Colonic mucosa (tissue), 4 donors: ENCODE measurements around the gene TRABD2A. TPM values are rescaled to one million over a fixed set of nuclear protein-coding genes. Genes with fewer than 3 reads are reported as not detected.

Experiments
- DNase-seq: peaks from one replicate; pipeline ENCODE4 v3.0.0-alpha.2; 2020
- H3K27ac ChIP-seq: fragments of 200-600 bp; one replicate; pipeline ENCODE4 v1.8.0; 2021
- H3K27me3 ChIP-seq: fragments of 200-600 bp; one replicate; pipeline ENCODE4 v1.8.0; 2021
- H3K36me3 ChIP-seq: fragments of 200-600 bp; one replicate; pipeline ENCODE4 v1.8.0; 2021
- H3K4me1 ChIP-seq: fragments of 200-600 bp; one replicate; pipeline ENCODE4 v1.8.0; 2021; ENCODE audit warnings: mild to moderate bottlenecking
- H3K4me3 ChIP-seq: fragments of 200-600 bp; one replicate; pipeline ENCODE4 v1.8.0; 2021
- H3K9ac ChIP-seq, 2 donors: one replicate each; pipeline ENCODE4 v1.7.0; 2013; ENCODE audit warnings: control low read depth in 2 of 2, low read depth in 2 of 2, low read length in 2 of 2
- H3K9me3 ChIP-seq: fragments of 200-600 bp; one replicate; pipeline ENCODE4 v1.8.0; 2021
- intact Hi-C: fragments of 100-400 bp; cut with DNase I; formaldehyde crosslinking; loops from one replicate; pipeline ENCODE4 v1.14.1; 2022
- total RNA-seq, 2 donors: library from RNA; stranded (reverse); fragmentation: NEBNext Ultra II Directional in 1 of 2; extraction: Animal tissue kit (Norgen Biotek cat#: 25700) in 1 of 2; gene quantifications; one replicate each; pipeline ENCODE4 v1.2.1, GENCODE V29; 2021
- TF ChIP-seq, protein P1 (sequence below): fragments of 200-600 bp; IDR thresholded peaks from one replicate; pipeline ENCODE4 v1.8.0; 2022; ENCODE audit warnings: antibody characterized with exemption, mild to moderate bottlenecking
- donor health status: healthy.
- donor health status: DM: no; HTN: no; CAD: no.
- donor health status: DM: no; HTN: no; CAD: no.

TRABD2A gene
- total RNA-seq, 2 donors from 2014 or later: 88.1 to 158 TPM

- TF ChIP-seq, protein P1, sequence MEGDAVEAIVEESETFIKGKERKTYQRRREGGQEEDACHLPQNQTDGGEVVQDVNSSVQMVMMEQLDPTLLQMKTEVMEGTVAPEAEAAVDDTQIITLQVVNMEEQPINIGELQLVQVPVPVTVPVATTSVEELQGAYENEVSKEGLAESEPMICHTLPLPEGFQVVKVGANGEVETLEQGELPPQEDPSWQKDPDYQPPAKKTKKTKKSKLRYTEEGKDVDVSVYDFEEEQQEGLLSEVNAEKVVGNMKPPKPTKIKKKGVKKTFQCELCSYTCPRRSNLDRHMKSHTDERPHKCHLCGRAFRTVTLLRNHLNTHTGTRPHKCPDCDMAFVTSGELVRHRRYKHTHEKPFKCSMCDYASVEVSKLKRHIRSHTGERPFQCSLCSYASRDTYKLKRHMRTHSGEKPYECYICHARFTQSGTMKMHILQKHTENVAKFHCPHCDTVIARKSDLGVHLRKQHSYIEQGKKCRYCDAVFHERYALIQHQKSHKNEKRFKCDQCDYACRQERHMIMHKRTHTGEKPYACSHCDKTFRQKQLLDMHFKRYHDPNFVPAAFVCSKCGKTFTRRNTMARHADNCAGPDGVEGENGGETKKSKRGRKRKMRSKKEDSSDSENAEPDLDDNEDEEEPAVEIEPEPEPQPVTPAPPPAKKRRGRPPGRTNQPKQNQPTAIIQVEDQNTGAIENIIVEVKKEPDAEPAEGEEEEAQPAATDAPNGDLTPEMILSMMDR: no peak
- Histone ChIP-seq H3K27me3 (no peaks in the 10 kb centered on the region), H3K36me3 (no peaks in the 10 kb centered on the region), H3K4me3 (no peak overlapping the region), H3K4me1 (no peaks in the 10 kb centered on the region), H3K9me3 (no peaks in the 10 kb centered on the region), H3K9ac (no peak overlapping the region), H3K27ac (no peak overlapping the region)
- DNase-seq: no peak
- intact Hi-C loops: no loop called here
These were observed 80.6 kb downstream of the TRABD2A start for GRCh38 chr2:84800194-84800805.

- Histone ChIP-seq H3K4me3 (no peak overlapping the region), H3K27ac (no peak overlapping the region), H3K36me3 (no peaks in the 10 kb centered on the region), H3K27me3 (no peaks in the 10 kb centered on the region), H3K9ac (no peak overlapping the region), H3K4me1 (no peaks in the 10 kb centered on the region), H3K9me3 (no peaks in the 10 kb centered on the region)
- intact Hi-C loops: no loop called here
- DNase-seq: no peak
- TF ChIP-seq, protein P1: no peak
These were observed 81.1 kb downstream of the TRABD2A start for GRCh38 chr2:84799772-84800171.

DNA sequence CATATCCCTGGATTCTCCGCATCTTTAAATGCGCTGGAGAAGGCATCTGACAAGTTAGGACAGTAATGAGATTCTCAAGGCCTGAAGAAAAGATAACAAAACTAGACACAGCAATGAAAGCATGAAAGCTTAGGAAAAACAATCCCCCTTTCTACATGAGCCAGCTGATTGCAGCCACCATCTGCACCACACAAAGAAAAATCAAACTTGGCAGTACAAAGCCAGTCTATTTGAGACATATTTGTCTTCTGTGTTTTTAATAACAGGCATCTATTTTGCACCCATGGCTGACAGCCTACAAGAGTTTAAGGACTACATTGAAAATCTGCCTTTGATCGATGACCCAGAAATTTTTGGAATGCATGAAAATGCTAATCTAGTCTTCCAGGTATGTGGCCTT, 83.6 kb downstream of the TRABD2A start:
- Histone ChIP-seq H3K9ac (no peak overlapping the region), H3K27ac (no peak overlapping the region), H3K9me3 (no peaks in the 10 kb centered on the region), H3K4me3 (no peak overlapping the region), H3K36me3 (no peaks in the 10 kb centered on the region), H3K4me1 (no peaks in the 10 kb centered on the region), H3K27me3 (no peaks in the 10 kb centered on the region)
- TF ChIP-seq, protein P1: no peak
- intact Hi-C loops: no loop called here
- DNase-seq: no peak

DNA sequence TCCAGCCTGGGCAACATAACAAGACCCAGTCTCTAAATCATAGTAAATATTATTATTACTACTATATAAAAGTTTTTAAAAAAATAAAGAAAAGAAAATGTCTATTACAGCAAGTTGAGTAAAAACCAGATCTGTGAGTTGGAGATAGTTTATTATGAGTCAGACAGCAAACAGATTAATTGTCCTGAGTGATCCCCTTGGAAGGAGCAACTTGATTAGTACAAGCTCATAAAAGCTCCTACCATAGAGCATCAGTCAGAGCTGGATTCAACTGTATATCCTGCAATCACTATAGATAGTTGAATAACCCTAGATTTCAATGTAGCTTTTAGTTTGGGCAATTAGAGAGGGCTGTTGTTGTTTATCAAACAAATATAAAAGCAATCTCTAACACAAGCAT, 84.1 kb downstream of the TRABD2A start:
- DNase-seq: no peak
- no peaks in the 10 kb centered on the region for H3K36me3 ChIP-seq
- no peak overlapping the region for H3K27ac ChIP-seq
- no peaks in the 10 kb centered on the region for H3K27me3 ChIP-seq
- H3K4me1 ChIP-seq: no peaks in the 10 kb centered on the region
- H3K4me3 ChIP-seq: no peak overlapping the region
- intact Hi-C loops: no loop called here
- TF ChIP-seq, protein P1: no peak
- no peak overlapping the region for H3K9ac ChIP-seq
- H3K9me3 ChIP-seq: no peaks in the 10 kb centered on the region

DNA sequence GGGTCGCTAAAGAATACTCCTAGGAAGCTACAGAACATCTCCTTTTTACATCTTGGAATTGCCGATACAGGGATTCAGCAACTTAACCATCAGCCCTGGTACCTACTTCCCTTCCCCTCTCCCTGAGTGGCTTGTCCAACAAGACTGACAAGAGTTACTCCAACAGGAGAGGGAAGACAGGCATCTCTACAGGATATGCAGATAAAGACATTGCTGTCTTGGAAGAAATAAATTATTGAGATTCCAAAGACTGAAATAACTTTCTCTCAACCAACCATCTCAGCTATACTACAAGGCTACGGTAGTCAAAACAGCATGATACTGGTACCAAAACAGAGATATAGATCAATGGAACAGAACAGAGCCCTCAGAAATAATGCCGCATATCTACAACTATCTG, 87.2 kb downstream of the TRABD2A start:
- TF ChIP-seq, protein P1: no peak
- Histone ChIP-seq H3K4me1 (no peaks in the 10 kb centered on the region), H3K27ac (no peak overlapping the region), H3K27me3 (no peaks in the 10 kb centered on the region), H3K4me3 (no peak overlapping the region), H3K9ac (no peak overlapping the region), H3K9me3 (no peaks in the 10 kb centered on the region), H3K36me3 (no peaks in the 10 kb centered on the region)
- no peak for DNase-seq
- intact Hi-C loops: no loop called here
